ENCODE data around the gene MIDN.
"Not testable (repeated sequence)": the region's sequence is repeated elsewhere in the genome, so short reads cannot be mapped to it uniquely, and the experiment has no call there.

The MIDN gene

GRCh38 chr19:1248139-1248785 is at the start of gene MIDN:
Gene MIDN (plus strand): TSS chr19:1248583. CDS start chr19:1250297, 1,714 bp downstream.
- DNase-seq: peak; percentile 67

DNA sequence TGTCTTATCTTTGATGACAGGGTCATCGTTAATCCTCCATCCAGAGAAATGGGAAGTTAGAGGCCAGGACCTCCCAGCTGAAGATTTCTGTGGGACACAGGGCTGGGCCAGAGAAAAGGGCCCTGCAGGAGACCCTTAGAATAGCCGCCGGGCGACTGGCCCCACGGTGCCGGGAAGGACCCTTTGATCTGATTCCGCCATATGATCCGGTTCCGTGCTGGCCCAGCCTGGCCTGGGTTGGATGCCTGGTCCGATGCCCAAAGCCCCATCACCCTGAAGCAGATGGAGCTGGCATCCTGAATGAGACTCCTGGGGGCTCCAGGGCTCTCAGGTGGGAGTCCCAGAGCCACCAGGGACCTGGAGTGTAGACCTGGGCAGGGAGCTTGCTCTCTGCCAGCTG is 48.9 kb upstream of the MIDN start:
- no peak for DNase-seq

DNA sequence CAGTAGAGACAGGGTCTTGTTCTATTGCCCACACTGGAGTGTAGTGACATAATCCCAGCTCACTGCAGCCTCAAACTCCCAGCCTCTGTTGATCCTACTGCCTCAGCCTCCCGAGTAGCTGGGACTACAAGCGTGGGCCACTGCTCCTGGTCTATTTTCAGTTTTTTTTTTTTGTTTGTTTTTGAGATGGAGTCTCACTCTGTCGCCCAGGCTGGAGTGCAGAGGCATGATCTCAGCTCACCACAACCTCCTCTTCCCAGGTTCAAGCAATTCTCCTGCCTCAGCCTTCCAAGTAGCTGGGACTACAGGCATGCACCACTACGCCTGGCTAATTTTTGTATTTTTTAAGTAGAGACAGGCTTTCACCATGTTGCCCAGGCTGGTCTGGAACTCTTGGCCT is 47.8 kb upstream of the MIDN start:
- DNase-seq: not testable (repeated sequence)

DNA sequence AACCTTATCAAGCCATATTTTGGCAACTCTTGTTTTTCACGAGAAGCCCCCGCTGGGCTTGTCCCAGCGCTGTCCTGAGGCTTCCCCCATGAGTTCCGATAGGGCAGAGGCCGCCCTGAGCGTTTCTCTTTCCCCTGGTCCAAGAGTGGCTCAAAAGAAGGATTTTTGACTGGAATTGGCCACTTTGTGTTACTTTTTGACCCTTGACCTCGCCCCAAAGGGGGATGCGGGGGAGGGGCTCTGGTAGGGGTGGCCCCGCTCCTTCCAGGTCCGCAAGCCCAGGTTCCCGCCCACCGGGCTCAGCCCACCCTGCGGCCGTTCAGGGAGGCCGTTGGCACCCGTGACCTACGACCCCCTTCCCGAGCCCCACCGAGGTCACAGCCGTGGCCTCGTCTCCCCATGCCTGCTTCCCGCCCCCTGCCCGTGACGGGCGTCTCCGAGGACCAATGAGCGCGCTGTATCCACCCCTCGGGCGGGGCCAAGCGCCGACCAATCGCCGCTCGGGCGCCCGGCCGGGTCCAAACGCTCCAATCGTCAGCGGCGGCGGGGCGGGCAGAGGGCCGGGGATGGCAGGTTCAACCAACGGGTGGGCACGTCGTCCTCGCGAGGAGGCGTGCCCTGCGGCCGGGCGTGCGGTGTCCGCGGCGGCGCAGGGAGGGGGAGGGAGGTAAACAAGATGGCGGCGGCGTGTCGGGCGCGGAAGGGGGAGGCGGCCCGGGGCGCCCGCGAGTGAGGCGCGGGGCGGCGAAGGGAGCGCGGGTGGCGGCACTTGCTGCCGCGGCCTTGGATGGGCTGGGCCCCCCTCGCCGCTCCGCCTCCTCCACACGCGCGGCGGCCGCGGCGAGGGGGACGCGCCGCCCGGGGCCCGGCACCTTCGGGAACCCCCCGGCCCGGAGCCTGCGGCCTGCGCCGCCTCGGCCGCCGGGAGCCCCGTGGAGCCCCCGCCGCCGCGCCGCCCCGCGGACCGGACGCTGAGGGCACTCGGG is 43.0 kb upstream of the MIDN start, which contains the start of gene STK11:
STK11 (plus strand) TSS at position 665 of the 986 bp plus-strand sequence. CDS start 1,136 bp downstream, outside the sequence.
- peak; percentile 96 for DNase-seq

- DNase-seq: no peak
Observed at GRCh38 chr19:1206150-1206863, 42.1 kb upstream of the MIDN start.

GRCh38 chr19:1206864-1207450 is 41.4 kb upstream of the MIDN start:
- DNase-seq: no peak

- DNase-seq: peak; percentile 82
Observed at GRCh38 chr19:1208830-1209229, 39.6 kb upstream of the MIDN start.

DNA sequence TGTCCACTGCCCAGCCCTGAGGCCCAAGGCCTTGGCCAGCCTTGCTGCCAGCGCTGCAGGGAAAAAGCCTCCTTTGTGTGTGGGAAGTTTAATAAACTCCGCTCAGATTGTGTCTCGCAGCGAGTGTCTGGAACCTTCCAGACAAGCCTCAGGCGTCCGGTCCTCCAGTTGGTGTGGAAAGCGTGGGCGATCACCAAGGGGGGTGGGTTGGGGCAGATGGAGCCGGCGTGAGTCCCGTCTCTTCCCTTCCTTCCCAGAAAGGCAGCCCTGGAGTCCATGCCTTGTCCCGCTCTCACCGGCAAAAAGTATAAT is 38.2 kb upstream of the MIDN start:
- no peak for DNase-seq

- no peak for DNase-seq
Observed at GRCh38 chr19:1211494-1212234, 36.7 kb upstream of the MIDN start.

GRCh38 chr19:1213391-1214286 is 34.7 kb upstream of the MIDN start:
- peak; percentile 88 for DNase-seq

GRCh38 chr19:1214299-1214861 is 34.0 kb upstream of the MIDN start:
- DNase-seq: no peak

DNA sequence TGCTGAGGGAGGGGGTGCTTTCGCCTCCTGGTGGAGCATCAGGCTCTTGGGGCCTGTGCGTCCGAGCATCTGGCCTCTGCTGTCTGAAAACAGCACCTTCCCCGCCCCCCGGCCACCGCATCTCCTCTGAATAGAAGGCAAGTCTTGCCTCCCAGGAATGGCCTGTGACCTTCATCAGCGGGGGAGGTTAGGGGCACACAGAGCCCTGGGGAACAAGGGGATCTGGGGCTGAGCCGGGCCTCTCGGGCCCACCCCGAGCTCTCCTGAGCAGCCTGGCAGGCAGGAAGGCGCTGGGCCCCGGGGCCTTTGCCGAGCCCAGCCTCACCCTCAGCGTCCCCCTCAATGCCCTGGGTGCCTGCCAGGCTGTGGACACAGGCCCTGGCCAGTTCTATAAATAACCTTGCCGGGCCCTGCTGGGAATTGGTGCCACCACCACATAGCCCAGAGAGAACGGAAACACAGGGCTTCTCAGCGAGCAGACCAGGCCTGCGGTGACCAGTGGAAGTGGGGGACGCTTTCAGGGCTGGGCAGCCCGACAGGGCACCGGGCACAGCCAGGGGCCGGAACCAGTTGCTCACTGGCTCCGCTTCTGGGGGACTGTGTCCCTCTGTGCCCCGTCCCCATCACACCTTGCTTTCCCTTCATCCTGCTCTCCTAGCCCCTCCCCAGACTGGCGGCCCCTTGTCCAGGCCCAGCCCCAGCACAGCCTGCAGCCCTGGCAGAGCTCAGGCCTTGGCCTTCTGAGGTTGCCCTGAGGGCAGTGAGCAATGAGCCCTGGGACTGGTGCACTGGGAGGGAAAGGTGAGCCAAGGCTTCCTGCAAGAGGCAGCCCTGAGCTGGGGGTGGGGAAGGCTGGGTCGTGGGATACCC is 33.3 kb upstream of the MIDN start:
- no peak for DNase-seq

GRCh38 chr19:1216756-1217155 is 31.6 kb upstream of the MIDN start:
- DNase-seq: no peak

DNA sequence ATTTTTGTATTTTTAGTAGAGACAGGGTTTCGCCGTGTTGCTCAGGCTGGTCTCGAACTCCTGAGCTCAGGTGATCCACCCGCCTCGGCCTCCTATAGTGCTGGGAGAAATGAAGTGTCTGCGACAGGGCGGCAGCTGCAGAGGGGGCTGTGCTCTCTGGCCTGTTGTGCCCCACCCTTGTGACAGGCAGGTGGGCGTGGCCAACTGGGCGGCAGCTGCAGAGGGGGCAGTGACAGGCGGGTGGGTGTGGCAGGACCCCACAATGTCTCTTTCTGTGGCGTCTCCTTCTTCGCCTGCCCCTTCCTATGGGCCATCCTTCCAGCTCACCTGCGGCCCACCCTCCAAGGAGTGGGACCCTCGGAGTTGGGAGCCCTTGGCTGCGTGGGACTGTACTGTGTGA is 31.0 kb upstream of the MIDN start:
- DNase-seq: peak; percentile 64

GRCh38 chr19:1218751-1219567 is 29.4 kb upstream of the MIDN start:
- DNase-seq: no peak

DNA sequence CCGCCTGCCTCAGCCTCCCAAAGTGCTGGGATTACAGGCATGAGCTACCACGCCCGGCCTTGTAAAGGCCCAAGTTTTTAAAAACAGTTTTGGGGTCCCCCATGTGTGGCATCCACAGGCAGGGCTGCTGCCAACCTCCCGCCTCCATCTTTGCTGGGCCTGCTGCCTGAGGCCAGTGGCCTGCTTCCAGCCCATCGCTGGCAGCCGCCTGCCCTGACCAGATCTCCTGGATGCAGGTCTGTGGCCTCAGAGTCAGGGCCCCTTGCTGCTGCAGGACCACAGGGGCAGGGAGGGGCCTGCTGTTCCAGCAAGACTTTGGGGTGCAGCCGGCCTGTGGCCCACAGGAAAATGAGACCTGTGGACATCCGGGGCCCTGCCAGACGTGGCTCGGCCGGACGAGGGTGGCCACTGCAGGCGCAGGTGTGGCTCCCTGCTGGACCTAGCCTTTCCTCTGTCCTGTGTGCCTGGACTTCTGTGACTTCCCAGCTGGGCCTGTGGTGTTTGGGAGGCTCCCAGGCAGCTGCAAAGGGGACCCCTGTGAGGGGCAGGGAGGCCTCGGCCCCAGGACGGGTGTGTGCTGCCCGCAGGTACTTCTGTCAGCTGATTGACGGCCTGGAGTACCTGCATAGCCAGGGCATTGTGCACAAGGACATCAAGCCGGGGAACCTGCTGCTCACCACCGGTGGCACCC is 28.5 kb upstream of the MIDN start:
- DNase-seq: no peak

DNA sequence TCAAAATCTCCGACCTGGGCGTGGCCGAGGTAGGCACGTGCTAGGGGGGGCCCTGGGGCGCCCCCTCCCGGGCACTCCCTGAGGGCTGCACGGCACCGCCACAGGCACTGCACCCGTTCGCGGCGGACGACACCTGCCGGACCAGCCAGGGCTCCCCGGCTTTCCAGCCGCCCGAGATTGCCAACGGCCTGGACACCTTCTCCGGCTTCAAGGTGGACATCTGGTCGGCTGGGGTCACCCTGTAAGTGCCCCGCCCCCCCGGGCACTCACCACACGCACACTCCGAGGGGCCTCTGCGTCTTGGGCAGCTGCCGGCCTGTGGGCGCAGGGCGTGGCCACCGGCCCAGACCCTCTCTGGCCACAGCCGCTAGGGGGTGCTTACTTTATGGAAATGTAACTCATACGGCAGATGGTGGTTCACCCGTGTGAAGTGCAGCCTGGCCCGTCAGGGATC is 27.9 kb upstream of the MIDN start:
- no peak for DNase-seq

Data from hematopoietic multipotent progenitor cell treated with erythropoietin and hydrocortisone succinate and interleukin-3 and kit ligand, for 8 days (in vitro differentiated cells).